Lower leg skin (tissue), 4 donors: ENCODE measurements around the gene KCNA5. TPM values are rescaled to one million over a fixed set of nuclear protein-coding genes. Genes with fewer than 3 reads are reported as not detected.

ENCODE experiments used
- DNase-seq, 2 donors: peaks; one replicate each; pipeline ENCODE4 v3.0.0-alpha.2; 2019; ENCODE audit warnings: low spot score in 2 of 2
- H3K4me3 ChIP-seq: fragments of 200-600 bp; sonication (generic); 2 replicates; pipeline ENCODE4 v1.5.1; 2017; ENCODE audit warnings: mild to moderate bottlenecking, low read depth; ENCODE audit not compliant: poor library complexity, severe bottlenecking
- POLR2A ChIP-seq, 2 donors: fragments of 450-650 bp; IDR thresholded peaks; one replicate each; pipeline ENCODE4 v1.6.1; 2016 to 2017; ENCODE audit warnings: antibody characterized with exemption in 2 of 2, mild to moderate bottlenecking in 1 of 2, moderate library complexity in 1 of 2
- WGBS, 2 donors: methylation state at CpG; one replicate each; pipeline ENCODE4 v1.1.5; 2018; 5-methylcytosine and 5-hydroxymethylcytosine counted together
- intact Hi-C: fragments of 100-400 bp; cut with DNase I; formaldehyde crosslinking; loops from one replicate; pipeline ENCODE4 v1.15.0; 2023; ENCODE audit warnings: low total_unique reads
- total RNA-seq, 4 donors: library from RNA; depleted of rRNA; stranded (reverse); fragments of >200 nt; gene quantifications; one replicate each; pipeline ENCODE4 v1.1.0, GENCODE V29; 2016
- TF ChIP-seq, protein P1 (sequence below), 3 donors: fragments of 450-650 bp; IDR thresholded peaks; one replicate each; pipeline ENCODE4 v1.5.1; 2016; ENCODE audit warnings: antibody characterized with exemption in 3 of 3, mild to moderate bottlenecking in 3 of 3, moderate library complexity in 2 of 3

KCNA5 gene
- total RNA-seq, 4 donors from 2014 or later, result 0.11 to 0.62 (median 0.33) TPM

DNA sequence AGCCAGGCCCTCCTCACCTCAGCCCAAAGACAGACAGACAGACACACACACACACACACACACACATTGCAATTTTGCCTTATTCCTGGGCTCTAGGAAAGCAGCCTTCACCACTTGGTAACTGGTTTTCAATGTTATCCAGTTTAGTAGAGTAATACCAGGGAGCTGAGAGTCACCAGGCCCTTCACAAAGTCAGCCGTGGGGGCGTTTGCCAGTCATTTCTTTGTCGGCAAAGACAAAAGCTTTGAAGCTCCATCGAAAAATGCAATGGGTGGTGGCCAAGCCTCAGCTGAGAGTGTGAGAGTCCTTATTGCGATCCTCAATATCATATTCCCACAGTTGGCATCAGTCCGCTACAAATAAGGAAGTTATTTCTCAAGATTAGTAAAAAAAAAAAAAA is 8.1 kb upstream of the KCNA5 start:
- intact Hi-C loops, result no loop called here
- no peak overlapping the region for H3K4me3 ChIP-seq
- WGBS, 2 donors, result 77 to 80% methylated on average over 6 of the region's 6 CpGs
- TF ChIP-seq, protein P1, sequence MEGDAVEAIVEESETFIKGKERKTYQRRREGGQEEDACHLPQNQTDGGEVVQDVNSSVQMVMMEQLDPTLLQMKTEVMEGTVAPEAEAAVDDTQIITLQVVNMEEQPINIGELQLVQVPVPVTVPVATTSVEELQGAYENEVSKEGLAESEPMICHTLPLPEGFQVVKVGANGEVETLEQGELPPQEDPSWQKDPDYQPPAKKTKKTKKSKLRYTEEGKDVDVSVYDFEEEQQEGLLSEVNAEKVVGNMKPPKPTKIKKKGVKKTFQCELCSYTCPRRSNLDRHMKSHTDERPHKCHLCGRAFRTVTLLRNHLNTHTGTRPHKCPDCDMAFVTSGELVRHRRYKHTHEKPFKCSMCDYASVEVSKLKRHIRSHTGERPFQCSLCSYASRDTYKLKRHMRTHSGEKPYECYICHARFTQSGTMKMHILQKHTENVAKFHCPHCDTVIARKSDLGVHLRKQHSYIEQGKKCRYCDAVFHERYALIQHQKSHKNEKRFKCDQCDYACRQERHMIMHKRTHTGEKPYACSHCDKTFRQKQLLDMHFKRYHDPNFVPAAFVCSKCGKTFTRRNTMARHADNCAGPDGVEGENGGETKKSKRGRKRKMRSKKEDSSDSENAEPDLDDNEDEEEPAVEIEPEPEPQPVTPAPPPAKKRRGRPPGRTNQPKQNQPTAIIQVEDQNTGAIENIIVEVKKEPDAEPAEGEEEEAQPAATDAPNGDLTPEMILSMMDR (IDR thresholded peaks at IDR 0.05), result no peak
- no peak for TF ChIP-seq POLR2A (IDR thresholded peaks at IDR 0.05)
- no peak for DNase-seq

- intact Hi-C loops, result no loop called here
- no peak for DNase-seq
- no peak for TF ChIP-seq POLR2A (IDR thresholded peaks at IDR 0.05)
- TF ChIP-seq, protein P1 (IDR thresholded peaks at IDR 0.05), result no peak
These were observed 7.6 kb upstream of the KCNA5 start for GRCh38 chr12:5036031-5036430.

DNA sequence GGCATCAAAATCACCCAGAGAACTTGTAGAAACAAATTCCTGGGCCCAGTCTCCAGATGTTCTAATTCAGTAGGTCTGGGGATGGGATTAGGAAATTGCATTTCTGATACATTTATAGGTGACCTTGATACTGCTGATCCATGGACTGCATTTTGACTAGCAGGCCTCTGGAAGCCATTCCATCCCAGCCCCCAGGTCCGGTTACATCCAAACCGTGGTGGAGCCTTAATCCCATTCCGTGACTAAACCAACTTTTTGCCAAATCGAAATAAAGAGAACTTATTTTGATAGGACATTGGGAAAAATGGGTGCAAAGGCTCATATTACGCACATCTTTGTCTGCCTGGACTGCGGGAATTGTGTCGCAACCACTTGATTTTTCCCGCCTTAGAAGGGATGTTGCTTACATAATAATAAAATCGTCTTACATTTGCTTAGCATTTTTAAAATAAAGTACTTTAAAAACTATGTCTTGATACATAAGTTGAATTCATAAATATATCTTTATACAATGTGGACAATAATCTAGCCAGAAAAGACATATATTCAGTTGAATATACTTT is 5.8 kb upstream of the KCNA5 start:
- TF ChIP-seq POLR2A (IDR thresholded peaks at IDR 0.05), result no peak
- TF ChIP-seq, protein P1 (IDR thresholded peaks at IDR 0.05), result no peak
- no peak for DNase-seq
- H3K4me3 ChIP-seq, result no peak overlapping the region
- intact Hi-C loops, result no loop called here
- 85 to 92% methylated on average over 9 of the region's 9 CpGs for WGBS, 2 donors

More at GRCh38 chr12:5036031-5036430, 7.6 kb upstream of the KCNA5 start:
- 66 to 72% methylated on average over 7 of the region's 7 CpGs for WGBS, 2 donors
- no peak overlapping the region for H3K4me3 ChIP-seq

- no peak overlapping the region for H3K4me3 ChIP-seq
- intact Hi-C loops, result no loop called here
- TF ChIP-seq POLR2A (IDR thresholded peaks at IDR 0.05), result no peak
- TF ChIP-seq, protein P1 (IDR thresholded peaks at IDR 0.05), result no peak
- whole genome bisulfite sequencing, 2 donors, result 37 to 39% methylated on average over 4 of the region's 4 CpGs
- no peak for DNase-seq
These were observed 4.8 kb upstream of the KCNA5 start for GRCh38 chr12:5038781-5039311.

DNA sequence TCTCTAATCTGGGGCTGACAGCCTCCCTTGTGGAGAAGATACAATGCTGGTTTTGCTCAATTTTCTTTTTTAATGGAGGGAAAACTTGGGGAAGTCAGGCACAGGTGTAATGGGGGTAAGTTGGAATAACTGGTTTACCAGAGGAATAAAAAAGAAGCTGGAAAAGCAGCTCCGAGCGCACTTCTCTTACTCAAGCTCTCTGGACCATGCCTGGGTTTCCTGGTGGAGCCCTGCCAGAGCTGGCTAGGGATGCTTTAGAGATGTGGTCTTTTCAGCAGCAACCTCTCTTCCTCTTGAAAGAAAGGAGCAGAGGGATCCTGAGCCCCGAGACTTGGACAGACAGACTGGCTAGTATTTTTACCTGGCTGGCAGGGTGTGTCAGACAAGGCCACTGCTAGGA is 3.9 kb upstream of the KCNA5 start:
- WGBS, 2 donors, result 77 to 81% methylated on average over 3 of the region's 3 CpGs
- H3K4me3 ChIP-seq, result no peak overlapping the region
- no peak for TF ChIP-seq POLR2A (IDR thresholded peaks at IDR 0.05)
- TF ChIP-seq, protein P1 (IDR thresholded peaks at IDR 0.05), result no peak
- DNase-seq, result no peak
- intact Hi-C loops, result no loop called here

DNA sequence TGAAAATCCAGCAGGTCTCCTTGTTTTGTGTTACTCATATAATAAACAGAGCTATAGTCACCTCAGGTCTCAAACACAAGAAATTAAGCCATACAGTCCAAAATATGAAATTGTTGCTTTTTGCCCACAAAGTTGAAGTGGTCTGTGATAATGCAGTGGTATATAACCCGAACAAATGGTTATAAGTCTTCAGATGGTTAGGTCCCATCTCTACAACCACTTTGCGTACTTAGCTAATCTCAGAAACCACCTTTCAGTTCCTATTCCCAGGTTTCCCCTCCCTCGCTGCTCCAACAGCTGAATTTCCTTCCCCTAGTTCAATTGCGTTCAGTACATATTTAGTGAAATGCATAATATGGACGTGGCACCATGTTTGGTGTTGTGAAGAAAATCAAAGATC is 3.3 kb upstream of the KCNA5 start:
- WGBS, 2 donors, result 59 to 72% methylated on average over 5 of the region's 5 CpGs
- TF ChIP-seq POLR2A (IDR thresholded peaks at IDR 0.05), result no peak
- TF ChIP-seq, protein P1 (IDR thresholded peaks at IDR 0.05), result no peak
- H3K4me3 ChIP-seq, result no peak overlapping the region
- DNase-seq, result no peak
- intact Hi-C loops, result no loop called here
